ENCODE data around the gene PDGFRA.

The PDGFRA gene

DNA sequence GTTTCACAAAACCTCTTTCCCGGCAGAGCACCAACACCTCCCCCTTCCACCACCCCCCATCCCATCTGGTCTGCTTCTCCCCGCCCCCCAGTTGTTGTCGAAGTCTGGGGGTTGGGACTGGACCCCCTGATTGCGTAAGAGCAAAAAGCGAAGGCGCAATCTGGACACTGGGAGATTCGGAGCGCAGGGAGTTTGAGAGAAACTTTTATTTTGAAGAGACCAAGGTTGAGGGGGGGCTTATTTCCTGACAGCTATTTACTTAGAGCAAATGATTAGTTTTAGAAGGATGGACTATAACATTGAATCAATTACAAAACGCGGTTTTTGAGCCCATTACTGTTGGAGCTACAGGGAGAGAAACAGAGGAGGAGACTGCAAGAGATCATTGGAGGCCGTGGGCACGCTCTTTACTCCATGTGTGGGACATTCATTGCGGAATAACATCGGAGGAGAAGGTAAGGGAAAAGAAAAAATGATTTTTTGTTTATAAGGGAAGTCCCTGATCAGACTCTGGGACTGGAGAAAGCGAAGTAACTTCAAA lies at the start of gene PDGFRA:
PDGFRA (plus strand) TSS at position 333 of the 541 bp plus-strand sequence. CDS start 29,476 bp downstream, outside the sequence.
- no peak for DNase-seq

DNA sequence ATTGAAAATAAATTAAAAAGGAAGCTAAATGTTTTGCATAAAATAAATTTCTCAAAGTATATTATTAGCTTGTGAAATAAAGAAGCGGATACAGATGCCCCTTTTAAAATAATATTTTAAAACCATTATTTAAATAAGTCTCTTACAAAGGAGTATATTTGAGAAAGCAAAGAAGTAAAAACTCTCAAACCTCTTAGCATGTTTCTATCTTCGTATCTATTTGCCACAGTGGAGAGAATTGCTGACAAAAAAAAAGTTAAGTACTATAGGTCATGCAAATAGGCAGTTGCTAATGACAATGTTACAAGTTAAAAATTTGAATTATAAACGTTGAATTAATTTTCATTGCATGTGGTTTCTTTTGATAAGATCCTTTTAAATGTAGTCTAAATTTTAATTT lies 44.5 kb upstream of the PDGFRA start:
- no peak for DNase-seq

DNA sequence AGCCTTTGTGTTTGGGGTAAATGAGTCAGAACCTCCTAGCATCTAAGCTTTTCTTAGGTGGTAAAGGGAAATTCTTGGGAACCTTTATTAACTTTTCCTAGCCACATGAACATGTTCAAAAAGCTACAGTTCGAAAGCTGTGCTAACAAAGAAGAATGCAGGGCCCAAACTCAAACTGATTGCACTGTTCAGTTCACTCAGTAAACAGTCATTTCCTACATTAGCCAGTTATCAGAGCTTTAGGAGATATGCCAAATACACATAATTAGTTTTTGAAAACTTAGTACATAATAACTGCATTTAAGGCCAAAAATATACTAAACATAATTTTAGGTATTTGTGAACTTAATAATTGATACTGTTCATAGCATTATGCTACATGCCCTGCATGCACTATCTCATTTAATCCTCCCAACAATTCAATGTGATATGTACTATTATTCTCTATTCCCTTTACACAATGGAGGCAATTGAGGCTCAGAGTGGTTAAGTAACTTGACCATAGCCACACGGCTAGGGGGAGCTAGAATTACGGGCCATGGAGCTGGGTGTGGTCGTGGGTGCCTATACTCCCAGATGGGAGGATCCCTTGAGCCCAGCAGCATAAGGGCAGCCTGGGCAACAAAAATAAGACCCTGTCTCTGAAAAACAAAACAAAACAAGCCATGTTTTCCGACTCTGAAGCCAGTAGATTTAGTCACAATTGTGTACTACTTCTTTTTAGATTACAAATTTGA lies 43.9 kb upstream of the PDGFRA start:
- no peak for DNase-seq

DNA sequence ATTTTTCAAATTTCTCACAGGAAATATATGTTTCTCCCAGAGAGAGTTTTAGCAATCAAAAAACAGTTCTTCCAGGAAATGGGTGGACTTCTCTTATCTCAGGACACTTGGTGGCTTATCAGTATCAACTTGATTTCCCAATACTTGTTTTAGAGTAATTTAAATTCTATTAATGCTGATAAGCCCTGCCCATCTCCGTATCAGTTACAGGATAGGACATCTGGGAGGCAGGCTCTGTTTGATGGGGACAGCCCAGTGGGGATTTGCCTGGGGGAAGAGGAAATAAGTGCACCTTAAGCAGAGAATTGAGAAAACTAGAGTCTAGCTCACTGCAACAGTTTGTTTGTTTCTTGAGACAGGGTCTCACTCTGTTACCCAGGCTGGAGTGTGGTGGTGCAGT lies 43.2 kb upstream of the PDGFRA start:
- no peak for DNase-seq

DNA sequence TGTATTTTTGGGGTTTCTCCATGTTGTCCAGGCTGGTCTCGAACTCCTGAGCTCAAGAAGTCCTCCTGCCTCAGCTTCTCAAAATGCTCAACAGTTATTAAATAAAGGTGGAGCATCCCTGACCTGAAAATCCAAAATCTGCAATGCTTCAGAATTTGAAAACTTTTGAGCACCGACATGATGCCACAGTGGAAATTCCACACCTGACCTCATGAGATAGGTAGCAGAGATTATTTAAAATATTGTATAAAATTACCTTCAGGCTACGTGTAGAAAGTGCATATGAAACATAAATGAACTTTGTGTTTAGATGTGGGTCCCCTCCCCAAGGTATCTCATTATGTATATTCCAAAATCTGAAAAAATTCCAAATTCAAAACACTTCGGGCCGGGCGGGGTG lies 42.7 kb upstream of the PDGFRA start:
- no peak for DNase-seq

DNA sequence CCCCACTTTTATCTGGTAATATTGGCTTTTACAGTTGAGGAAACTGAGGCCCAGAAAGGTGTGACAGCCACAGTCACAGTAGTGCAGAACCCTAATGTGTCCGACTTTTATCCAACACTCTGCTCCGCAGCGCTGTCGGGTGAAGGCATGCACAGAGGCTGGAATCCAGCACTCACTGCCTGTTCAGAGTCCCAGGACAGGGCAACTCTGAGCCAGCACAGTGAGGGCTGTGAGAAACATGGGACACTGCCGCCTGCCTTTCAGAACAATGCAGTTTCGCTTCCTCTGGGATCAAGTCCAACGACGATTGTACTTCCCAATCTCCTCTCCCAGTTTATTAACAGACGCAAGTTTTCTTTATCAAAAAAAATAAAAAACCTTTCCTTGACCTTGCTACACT lies 41.9 kb upstream of the PDGFRA start:
- DNase-seq = no peak

DNA sequence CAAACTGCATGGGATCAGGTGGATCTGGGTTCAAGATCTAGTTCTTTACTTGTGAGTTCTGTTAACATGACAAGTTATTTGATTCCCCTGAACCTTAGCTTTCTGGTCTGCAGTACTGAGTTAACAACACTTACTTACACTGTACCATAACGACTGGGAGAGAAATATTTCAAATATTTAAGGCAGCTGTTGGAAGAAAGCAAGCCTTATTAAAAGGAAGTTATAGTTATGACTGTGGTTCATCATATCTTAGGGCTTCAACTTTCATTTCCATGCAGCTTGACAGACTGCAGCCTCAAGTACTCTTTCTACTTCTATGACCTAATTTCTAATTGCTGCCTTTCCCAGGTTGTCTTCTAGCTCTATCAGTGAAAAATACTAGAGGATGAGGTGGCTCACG lies 40.0 kb upstream of the PDGFRA start:
- no peak for DNase-seq

DNA sequence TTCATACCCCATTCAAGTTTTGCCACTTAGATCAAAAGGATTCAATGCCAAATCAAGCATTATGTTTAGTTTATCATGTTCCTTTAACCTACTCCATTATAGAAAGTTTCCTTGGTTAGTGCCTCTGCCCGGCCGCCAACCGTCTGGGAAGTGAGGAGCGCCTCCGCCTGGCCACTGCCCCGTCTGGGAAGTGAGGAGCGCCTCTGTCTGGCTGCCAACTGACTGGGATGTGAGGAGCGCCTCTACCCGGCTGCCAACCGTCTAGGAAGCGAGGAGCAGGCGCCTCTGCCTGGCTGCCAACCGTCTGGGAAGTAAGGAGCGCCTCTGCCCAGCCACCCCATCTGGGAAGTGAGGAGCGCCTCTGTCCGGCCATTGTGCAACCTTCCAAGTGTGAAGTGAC lies 36.3 kb upstream of the PDGFRA start:
- DNase-seq = no peak

DNA sequence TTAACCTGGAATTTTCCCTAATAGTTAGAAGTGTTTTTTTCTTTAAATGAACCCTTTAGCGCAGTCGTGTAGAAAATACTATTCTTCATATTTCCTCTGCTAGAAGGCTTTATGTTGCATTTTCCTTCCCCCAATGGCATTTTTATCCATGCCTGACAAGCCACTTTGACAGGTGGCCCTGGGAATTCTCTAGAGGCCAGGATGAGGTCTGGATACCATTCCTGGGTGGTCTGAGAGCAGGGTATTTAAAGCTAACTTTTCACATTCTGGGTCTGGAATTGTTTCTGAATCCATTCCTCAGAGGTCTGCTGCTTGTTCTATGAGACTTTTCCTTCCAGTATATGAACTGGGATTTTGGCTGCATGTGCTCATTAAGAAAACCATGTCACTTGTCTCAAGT lies 31.2 kb upstream of the PDGFRA start:
- DNase-seq = no peak

DNA sequence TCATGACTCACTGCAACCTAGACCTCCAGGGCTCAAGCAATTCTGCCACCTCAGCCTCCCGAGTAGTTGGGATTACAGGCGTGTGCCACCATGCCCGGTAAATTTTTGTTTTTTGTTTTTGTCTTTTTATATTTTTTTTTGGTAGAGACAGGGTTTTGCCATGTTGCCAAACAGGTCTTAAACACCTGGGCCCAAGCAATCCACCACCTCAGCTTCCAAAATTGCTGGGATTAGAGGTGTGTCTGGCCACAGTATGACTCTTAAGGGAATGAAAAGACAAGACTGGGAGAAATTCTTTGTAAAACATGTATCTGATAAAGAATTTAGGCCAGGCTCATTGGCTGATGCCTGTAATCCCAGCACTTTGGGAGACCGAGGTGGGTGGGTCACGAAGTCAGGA lies 29.2 kb upstream of the PDGFRA start:
- no peak for DNase-seq

DNA sequence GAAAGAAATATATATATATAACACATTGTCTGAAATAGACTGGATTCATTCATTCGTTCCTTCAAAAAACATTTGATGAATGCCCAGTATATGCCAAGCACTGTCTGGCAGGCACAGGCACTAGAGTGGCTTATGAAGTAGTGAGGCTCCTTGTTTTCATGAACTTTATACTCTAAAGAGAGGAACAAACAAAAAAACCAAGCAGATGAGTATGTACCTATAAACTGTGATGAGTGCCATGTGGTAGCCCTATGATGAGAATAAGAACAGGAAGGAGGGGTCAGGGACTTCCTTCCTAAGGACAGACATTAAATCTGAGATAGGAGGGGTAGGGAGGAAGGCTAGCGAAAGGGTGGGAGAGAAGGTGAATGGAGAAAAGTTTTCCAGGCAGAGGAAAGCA lies 19.5 kb upstream of the PDGFRA start:
- DNase-seq = no peak

DNA sequence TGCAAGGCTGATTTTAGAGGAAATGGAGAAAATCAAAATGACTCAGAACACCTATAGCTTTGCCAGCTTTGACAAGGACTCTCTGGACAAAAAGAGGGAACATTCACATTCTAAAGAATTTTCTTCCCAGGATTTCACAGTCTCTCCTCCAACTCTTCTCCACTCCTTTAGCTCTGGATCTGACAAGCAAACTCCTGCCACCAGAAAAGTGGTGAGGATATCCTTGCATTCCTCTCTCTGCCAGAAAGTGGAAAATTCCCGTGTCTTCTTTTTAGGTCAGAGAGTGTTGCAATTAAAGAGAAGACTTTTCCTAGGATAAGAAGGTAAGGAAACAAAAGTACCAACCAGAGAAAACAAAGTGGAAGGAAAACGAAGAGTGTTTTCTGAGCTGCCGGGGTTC lies 16.1 kb upstream of the PDGFRA start:
- no peak for DNase-seq

DNA sequence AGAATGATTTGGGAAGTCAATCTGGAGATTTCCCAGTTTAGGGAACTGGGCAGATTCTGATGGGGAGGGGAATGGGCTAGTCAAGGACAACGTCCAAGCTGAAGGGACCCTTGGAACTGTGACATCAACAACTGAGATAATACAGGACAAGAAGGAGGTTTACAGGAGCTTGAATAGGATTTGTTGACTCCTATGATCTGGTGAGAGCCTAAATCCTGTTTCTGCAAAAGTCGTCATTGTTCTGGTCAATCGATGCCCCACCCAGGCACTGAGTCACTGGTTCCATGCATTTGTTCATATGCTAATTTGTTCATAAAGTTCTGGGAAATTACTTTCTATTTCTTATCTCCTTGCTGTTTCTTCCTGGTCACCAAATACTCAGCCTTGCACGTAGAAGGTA lies 15.3 kb upstream of the PDGFRA start:
- DNase-seq = no peak

DNA sequence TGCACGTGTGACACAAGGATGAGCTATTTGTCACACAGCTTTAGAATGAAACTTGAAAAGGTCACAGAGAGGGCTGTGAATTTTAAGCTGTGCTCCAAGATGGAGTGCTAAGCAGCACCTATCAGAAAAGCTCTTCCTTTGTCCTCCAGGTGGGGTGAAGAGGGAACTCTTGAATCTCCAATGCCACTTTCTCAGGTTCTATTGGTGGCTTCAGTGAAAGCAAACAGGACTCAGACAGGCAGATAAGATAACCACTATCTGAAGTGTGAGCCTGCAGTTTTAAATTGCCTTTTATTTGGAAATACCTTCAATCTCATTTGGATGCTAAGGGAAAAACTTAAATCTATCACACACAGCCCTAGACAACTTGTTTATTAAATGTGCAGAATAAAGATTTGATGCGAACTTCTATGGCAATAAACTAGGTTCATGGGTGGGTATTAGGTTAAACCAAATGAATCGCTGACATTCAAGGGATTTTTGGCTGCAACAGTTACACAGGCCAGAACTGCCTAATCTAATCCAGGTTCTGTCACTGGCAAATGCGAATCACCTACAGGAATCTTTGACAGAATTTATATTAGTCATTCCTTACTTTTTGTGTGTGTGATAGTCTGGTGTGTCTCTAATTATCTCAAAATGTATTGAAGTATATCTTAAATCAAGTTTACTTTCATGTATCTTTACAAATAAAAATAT lies 13.6 kb upstream of the PDGFRA start:
- no peak for DNase-seq

DNA sequence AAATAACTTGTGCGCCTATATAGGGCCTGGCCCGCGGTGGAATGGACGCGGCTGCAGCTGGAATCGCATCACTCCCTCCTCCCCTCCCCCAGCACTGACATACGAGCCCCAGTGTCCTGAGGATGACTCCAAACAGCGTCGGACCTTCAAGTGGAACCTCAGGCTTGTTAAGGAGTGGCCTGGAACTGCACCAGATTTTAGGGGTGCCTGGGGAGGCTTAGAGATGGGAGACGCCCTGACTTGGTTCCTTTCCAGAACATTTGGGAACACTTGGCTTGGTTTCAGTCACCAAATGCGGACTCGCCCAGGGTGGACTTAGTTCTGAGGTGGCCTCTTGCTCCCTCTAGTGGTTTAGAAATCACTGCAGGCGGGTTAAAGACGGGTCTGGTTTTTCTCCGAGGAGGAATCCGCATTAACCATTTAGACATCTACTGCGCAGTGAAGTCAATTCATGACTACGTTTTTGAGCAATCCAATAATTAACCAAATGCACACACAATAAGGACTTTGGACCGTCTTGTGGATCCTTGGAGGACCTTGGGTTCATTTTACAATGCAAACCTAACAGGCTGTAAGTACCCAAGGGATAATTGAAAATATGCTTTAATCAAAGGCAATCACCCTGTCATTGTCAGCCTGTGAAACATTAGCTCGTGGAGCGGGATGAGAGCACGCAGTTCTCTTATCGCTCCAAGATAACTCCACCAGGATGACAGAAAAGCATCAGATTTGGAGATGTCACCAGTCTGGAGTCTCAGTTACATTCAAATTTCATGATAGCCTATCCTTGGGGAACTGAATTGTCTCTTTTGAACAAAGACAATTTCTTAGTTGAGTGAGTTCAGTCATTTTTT lies 11.2 kb upstream of the PDGFRA start:
- DNase-seq = peak; percentile 39

DNA sequence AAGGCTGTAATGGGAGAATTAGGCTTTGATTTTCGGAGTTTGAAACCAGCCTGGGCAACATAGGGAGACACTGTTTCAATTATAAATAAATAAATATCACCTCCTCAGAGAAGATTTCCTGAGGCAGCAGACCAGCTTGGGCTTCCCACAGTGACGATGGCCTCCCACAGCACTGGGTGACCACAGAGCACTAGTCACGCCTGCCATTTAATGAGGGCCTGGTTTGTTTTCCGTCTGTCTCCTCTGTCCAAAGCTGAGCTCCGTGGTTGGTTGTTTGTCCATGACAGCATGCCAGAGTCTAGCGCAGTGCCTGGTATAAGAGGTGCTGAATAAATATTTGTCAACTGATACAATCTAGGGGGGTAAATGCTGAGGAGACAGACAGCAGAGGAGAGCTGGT lies 10.4 kb upstream of the PDGFRA start:
- DNase-seq = no peak

DNA sequence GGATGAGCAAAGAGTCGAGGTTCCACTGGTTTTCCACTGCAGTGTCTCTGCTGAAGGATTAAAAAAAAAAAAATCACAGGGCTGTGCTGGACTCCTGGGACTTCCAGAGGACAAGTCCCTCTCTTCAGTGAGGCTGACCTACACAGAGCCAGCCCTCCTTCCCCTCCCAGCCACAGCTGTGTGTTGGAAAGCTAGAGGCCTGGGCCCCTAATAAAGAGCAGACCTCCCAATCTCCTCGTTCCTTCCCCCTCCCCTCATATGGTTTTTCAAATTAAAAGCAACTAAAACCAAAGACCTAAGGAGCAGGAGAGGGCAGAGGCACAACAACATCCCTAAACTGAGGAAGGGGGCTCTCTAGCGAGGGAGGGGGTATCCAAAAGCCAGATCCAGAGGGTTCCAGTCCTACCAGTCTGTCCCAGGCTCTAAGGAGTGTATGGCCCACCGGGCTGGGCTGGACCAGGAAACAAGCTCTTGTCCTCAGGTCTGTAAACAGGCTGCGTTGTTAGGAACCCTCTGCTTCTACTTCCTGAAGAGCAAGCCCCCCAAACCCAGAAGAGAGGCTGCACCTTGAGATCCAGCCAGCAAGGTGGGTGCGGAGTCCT lies 4.0 kb upstream of the PDGFRA start:
- DNase-seq = no peak

DNA sequence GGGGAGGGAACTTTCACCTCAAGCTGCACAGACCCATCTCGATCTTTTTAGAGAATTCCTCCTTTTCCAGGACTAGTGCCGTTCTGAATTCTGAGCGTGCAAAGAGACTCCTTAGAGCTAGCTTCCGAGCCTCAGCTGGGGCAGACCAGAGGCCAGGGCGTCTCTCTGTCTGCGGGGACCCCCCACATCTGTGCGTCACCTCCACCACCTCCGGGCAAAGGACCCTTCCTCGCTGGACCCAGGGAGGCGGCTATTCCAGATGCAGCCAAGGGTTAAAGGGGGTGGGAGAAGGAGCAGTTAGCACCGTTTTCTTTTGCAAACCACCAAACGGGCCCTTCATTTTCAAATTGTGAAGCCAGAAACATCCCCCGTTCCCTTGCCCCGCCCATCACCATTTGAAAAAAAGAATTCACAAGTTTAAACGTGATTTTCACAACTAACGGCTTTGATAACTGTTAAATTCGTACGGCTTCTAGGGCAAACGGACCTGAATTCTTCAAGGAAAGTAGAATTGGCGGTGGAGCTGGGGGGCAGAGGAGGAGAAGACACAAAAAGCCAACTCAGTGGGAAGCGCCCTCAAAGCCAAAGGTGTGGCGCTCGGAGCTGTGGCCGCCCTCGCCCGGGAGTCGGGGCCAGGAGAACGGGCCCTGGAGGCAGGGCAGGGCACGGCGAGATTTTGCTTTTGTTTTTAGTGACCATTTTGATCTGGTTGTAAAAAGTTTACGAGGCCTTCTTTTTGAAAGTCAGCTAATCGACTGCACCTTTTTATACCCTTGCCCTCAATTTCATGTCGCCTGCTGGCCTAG lies 3.3 kb upstream of the PDGFRA start:
- DNase-seq = no peak

DNA sequence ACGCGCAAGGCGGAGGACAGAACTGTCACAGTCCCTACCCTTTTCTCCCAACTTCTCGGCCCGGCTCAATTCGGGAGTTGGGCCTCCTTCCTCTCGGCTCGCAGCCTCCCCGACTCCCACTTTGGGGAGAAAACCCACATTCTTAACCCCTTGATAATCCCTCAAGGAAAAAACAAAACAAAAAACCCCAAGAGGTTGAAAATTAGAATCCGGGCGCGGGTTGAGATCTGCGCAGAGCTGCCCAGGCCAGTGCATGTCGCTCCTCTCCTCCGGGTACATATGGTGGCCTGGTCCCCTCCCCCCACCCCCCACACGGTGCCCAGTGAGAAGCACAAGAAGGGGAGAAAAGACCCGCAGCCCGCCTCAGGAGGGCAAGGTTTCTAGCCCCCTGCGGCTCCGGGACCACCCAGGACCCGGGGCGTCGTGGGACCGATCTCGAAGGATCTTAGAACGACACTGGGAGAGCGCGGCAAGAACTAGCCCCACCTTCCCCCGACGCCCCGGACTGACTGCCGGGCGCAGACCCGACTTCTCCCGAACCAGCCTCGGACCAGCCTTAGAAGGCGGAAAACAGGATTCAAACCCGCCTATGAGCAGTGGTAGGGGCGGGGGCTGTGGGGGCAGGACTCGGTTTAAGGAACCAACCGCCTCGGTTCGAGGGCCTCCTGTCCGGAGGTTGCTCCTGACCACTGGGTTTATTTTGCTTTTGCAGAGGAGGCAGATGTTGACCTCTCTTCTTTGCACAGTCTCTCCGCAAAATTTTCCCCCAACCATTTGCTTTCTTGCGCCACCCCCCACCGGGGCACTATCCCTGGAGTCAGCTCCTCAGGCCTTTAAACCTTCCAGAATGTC lies 2.5 kb upstream of the PDGFRA start:
- no peak for DNase-seq

DNA sequence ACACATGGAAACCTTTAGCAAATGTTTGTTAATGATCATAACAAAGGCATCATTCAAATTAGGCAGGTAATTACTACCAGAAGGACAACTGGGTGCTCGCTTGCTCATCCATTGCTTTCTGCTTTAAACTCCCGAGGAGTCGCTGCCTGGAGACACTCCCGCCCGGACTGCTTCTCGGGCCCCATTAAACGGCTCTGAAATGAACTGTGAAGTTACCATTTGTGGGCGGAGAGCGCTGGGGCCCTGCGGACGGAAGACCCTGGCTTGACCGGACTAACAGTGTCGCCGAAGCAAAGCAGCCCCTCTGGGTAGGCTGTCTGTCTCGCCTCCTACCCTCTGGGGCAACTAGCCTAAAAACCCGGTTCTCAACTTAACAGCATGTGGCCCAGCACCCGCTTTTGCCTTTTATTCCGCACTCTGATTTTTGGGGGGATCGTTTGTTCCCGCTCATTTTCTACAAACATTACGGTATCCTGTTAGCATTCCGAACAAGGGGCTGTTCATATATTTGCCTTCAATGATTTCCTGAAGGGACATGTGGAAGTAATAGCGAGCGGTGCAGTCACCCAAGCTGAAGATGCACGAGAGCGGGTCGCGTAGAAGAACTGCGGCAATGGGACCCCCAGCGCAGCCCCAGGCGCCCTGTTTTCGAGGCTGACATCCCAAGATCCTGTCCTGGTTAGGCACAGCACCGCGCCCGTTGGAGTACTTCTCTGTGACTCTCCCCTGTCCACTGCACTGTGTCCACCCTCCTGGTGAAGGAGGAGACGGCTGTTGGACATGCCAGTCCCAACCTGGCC lies 1.6 kb upstream of the PDGFRA start:
- DNase-seq = no peak

Data from NCI-H446 treated with DMSO at 0.1 percent for 48 hours (cell line).